ENCODE results near the gene SLC25A2.
"Not testable (repeated sequence)": the region's sequence is repeated elsewhere in the genome, so short reads cannot be mapped to it uniquely, and the experiment has no call there.

Gene SLC25A2

GRCh38 chr5:141303756-141304155 is at the start of gene SLC25A2:
TSS of gene SLC25A2 (minus strand) at chr5:141304049. CDS start at chr5:141303865, 184 bp downstream.
- DNase-seq: no peak

- no peak for DNase-seq
Measured at GRCh38 chr5:141351591-141351990, 47.7 kb upstream of the SLC25A2 start.

GRCh38 chr5:141349917-141350619 is 46.2 kb upstream of the SLC25A2 start, which contains the start of gene PCDHGB1:
TSS of gene PCDHGB1 (plus strand) at chr5:141350099. CDS start at chr5:141350261, 162 bp downstream.
- DNase-seq: no peak

GRCh38 chr5:141346017-141346416 is 42.2 kb upstream of the SLC25A2 start:
- not testable (repeated sequence) for DNase-seq

GRCh38 chr5:141345327-141345726 is 41.5 kb upstream of the SLC25A2 start:
- DNase-seq: no peak

- no peak for DNase-seq
Measured at GRCh38 chr5:141343953-141344463, 40.2 kb upstream of the SLC25A2 start.

GRCh38 chr5:141343242-141343952 is 39.5 kb upstream of the SLC25A2 start, which contains the start of gene PCDHGA3:
TSS of gene PCDHGA3 (plus strand) at chr5:141343829. CDS start at chr5:141344034, 205 bp downstream.
- DNase-seq: no peak

- no peak for DNase-seq
Measured at GRCh38 chr5:141342773-141343172, 38.9 kb upstream of the SLC25A2 start.

GRCh38 chr5:141340781-141341354 is 37.0 kb upstream of the SLC25A2 start:
- not testable (repeated sequence) for DNase-seq

- no peak for DNase-seq
Measured at GRCh38 chr5:141338538-141339306, 34.9 kb upstream of the SLC25A2 start, which contains the start of gene PCDHGA2. TSS of gene PCDHGA2 (plus strand) at chr5:141338760.

GRCh38 chr5:141332571-141332970 is 28.7 kb upstream of the SLC25A2 start:
- not testable (repeated sequence) for DNase-seq

- DNase-seq: no peak
Measured at GRCh38 chr5:141330299-141331080, 26.6 kb upstream of the SLC25A2 start, which contains the start of gene PCDHGA1. TSS of gene PCDHGA1 (plus strand) at chr5:141330514.

- DNase-seq: no peak
Measured at GRCh38 chr5:141328231-141328630, 24.4 kb upstream of the SLC25A2 start.

- DNase-seq: peak; percentile 68
Measured at GRCh38 chr5:141326088-141326854, 22.4 kb upstream of the SLC25A2 start.

- DNase-seq: no peak
Measured at GRCh38 chr5:141322261-141322660, 18.4 kb upstream of the SLC25A2 start.

- DNase-seq: peak; percentile 94
Measured at GRCh38 chr5:141320225-141321169, 16.6 kb upstream of the SLC25A2 start, which contains the start of gene TAF7. TSS of gene TAF7 (minus strand) at chr5:141320784. CDS start at chr5:141320044, 740 bp downstream.

- no peak for DNase-seq
Measured at GRCh38 chr5:141319699-141320098, 15.8 kb upstream of the SLC25A2 start.

- DNase-seq: no peak
Measured at GRCh38 chr5:141319202-141319601, 15.4 kb upstream of the SLC25A2 start.

GRCh38 chr5:141316963-141317362 is 13.1 kb upstream of the SLC25A2 start:
- not testable (repeated sequence) for DNase-seq

All from activated CD8-positive, alpha-beta memory T cell treated with anti-CD3 and anti-CD28 coated beads, Interleukin-2, amount 50 U/mL, for 48 hours (primary cell).